NB4 (cell line): ENCODE data around the gene FAM204A.

Experiments
- DNase-seq: peaks from one replicate; pipeline ENCODE4 v3.0.0; 2010; ENCODE audit warnings: low read depth
- H3K4me3 ChIP-seq: one replicate; pipeline ENCODE4 v1.5.1; 2011; ENCODE audit warnings: mild to moderate bottlenecking, low read depth, low read length, moderate library complexity
- MYC ChIP-seq: IDR thresholded peaks from 2 replicates; pipeline ENCODE4 v1.6.1; 2011; ENCODE audit warnings: low read depth, low read length
- POLR2A ChIP-seq: IDR thresholded peaks from 2 replicates; pipeline ENCODE4 v1.6.1; 2011; ENCODE audit warnings: mild to moderate bottlenecking; ENCODE audit not compliant: insufficient read length; ENCODE audit errors: extremely low read depth
- TF ChIP-seq, protein P1 (sequence below): IDR thresholded peaks from 2 replicates; pipeline ENCODE4 v1.6.1; 2011; ENCODE audit warnings: low read depth, low read length
- TF ChIP-seq, protein P2 (sequence below): IDR thresholded peaks from one replicate; pipeline ENCODE4 v1.5.1; 2012; ENCODE audit warnings: low read depth, low read length

The FAM204A gene

DNA sequence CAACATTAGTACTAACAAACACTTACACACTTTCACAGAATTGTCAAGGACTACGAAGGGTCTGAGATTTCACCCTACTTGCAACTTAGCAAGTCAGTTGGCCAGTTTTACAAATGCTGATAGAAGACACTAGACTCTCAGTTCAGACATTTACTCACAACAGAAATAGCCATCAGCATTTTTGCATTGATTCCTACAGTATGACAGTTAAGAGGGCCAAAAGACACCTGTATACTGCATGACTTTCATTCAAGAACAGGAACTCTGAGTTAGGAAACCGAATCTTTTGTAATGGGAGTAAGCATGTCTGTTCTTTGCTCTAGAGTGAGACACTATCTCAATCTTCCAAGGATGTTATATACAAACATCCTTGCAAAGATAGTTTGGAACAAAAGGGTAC is 40.9 kb downstream of the FAM204A start:
- TF ChIP-seq, protein P1, sequence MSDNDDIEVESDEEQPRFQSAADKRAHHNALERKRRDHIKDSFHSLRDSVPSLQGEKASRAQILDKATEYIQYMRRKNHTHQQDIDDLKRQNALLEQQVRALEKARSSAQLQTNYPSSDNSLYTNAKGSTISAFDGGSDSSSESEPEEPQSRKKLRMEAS: no peak
- no peak for TF ChIP-seq POLR2A
- TF ChIP-seq, protein P2, sequence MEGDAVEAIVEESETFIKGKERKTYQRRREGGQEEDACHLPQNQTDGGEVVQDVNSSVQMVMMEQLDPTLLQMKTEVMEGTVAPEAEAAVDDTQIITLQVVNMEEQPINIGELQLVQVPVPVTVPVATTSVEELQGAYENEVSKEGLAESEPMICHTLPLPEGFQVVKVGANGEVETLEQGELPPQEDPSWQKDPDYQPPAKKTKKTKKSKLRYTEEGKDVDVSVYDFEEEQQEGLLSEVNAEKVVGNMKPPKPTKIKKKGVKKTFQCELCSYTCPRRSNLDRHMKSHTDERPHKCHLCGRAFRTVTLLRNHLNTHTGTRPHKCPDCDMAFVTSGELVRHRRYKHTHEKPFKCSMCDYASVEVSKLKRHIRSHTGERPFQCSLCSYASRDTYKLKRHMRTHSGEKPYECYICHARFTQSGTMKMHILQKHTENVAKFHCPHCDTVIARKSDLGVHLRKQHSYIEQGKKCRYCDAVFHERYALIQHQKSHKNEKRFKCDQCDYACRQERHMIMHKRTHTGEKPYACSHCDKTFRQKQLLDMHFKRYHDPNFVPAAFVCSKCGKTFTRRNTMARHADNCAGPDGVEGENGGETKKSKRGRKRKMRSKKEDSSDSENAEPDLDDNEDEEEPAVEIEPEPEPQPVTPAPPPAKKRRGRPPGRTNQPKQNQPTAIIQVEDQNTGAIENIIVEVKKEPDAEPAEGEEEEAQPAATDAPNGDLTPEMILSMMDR: no peak
- TF ChIP-seq MYC: no peak
- no peak overlapping the region for H3K4me3 ChIP-seq
- DNase-seq: no peak

DNA sequence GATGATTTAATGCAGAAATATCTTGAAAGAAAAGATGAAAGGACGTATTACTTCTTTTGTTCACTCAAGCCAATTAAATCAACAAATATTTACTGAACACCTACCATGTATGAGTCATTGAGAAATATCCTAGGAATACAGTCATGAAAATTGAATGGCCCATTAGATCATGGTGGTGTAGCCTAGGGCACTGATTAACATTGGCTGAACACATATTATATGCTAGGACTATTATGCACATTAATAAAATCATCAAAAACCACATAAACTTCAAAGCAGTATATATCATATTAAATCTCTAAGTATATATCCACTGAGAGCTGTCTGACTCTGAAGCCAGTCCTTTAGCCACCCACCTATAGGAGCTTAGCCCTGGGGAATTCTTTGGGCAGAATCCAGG is 41.8 kb downstream of the FAM204A start:
- TF ChIP-seq, protein P1: no peak
- TF ChIP-seq, protein P2: no peak
- TF ChIP-seq POLR2A: no peak
- no peak for TF ChIP-seq MYC
- no peak overlapping the region for H3K4me3 ChIP-seq
- no peak for DNase-seq

DNA sequence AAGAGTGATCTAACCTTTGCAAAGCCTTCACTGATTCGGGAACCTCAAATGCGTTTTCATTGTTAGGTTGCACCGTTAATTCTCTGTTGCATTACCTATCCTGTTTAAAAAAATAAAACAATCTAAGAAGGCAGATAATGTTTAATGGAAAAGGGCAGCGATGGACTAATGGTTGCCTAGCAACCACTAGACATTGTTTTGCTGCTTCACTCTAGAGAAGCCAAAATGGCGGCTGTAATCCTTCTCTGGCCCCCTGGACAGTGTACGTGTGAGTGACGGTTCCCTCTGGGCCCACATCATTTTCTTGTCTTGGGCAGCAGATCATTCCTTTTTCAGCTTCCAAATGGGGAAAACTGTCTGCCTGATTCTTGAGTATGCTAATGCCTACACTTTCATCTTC is 43.3 kb downstream of the FAM204A start:
- no peak for DNase-seq
- no peak overlapping the region for H3K4me3 ChIP-seq
- TF ChIP-seq POLR2A: no peak

DNA sequence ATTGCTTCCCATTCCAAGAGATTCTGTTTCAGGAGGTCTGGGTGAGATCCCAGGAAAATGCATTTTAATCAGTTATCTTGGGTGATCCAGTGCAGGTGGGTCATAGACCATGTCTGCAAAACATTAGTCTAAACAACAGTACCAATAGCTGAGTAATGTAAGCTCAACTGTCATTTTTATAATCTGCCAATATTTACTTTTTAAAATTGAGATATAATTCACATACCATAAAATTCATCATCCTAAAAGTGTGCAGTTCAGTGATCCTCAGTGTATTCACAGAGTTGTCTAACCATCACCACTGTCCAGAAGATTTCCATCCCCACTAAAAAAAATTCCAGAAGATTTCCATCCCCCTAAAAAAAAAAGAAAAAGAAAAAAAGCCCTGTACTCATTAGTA is 51.0 kb downstream of the FAM204A start:
- DNase-seq: no peak
- no peak for TF ChIP-seq MYC
- TF ChIP-seq, protein P2: no peak
- TF ChIP-seq, protein P1: no peak
- no peak for TF ChIP-seq POLR2A
- no peak overlapping the region for H3K4me3 ChIP-seq

DNA sequence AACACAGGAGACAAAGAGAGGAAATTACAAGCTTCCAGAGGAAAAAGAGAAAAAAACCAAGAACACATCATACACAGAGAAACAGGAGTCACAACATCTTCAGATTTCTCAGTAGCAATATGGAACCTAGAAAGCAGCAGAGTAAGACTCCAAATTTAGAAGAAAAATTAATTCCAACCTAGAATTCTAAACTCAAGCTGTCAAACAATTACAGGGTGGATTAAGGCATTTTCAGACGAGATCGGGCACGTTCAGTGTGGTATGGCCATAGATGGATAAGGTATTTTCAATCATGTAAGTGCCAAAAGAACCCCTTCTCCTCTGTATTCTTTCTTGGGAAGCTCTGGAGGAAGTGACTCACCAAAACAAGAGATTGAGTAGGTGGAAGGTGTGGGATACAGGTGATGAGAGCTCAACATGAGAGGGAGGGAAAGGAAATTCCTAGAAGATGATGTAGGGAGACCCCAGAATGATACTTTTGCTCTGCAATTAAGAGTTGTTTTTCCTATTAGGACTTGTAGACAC is 51.6 kb downstream of the FAM204A start:
- TF ChIP-seq POLR2A: no peak
- TF ChIP-seq, protein P1: no peak
- no peak for TF ChIP-seq MYC
- TF ChIP-seq, protein P2: no peak
- DNase-seq: no peak
- no peak overlapping the region for H3K4me3 ChIP-seq

DNA sequence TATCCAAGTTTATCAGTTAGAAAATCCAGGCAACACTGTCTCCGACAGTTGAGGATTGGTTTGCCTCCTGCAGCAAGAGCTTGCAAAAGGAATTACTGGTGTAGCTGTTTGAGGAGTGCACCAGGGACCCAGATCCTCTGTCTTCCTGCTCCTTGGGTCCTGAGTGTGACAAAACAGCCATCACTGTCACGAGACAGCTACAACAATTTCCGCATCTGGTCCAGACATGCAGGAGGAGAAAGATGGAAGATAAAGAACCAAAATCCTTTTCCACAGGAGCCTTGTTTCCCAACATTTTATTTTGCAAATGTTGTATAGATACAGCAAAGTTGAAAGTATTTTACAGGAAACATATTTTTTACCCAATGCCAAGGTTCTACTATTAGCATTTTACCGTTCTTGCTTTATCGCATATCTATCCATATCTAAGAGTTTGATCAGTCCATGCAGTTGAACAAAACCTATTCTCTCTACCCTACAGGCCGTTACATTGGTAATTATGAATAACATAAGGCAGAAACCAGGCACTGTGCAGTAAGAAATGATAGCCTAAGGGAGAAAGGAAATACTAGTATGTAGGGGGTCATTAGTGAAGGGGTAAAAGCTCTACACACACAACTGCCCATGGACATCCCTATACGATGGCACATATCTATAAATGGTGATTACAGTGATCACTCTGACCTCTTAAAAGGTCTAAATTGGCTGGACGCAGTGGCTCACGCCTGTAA is 54.9 kb downstream of the FAM204A start:
- no peak for DNase-seq
- TF ChIP-seq POLR2A: no peak
- no peak for TF ChIP-seq MYC
- TF ChIP-seq, protein P1: no peak
- TF ChIP-seq, protein P2: no peak
- H3K4me3 ChIP-seq: no peak overlapping the region
